HG03103 (cell line): ENCODE measurements around the gene CDK5.

Experiments used
- ATAC-seq: cut with Tn5 transposase; IDR thresholded peaks from one replicate; pipeline ENCODE4 v1.9.1; 2021; ENCODE audit warnings: low read depth; ENCODE audit not compliant: unreplicated experiment

CDK5 gene

DNA sequence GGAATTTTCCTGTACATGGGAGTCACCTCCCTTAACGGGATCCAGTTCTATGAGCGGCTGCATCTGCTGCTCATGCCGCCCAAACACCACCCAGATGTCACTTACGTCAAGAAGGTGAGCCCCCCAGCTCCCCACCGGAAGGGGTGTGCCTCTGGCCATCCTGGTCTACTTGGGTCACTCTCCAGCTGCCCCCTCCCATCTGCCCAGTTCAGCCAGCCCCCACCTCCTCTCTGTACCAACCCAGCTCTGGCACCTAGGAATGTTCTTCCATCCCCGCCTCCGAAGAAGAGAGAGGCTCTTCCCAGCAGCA is 17.9 kb upstream of the CDK5 start:
- ATAC-seq, result no peak

DNA sequence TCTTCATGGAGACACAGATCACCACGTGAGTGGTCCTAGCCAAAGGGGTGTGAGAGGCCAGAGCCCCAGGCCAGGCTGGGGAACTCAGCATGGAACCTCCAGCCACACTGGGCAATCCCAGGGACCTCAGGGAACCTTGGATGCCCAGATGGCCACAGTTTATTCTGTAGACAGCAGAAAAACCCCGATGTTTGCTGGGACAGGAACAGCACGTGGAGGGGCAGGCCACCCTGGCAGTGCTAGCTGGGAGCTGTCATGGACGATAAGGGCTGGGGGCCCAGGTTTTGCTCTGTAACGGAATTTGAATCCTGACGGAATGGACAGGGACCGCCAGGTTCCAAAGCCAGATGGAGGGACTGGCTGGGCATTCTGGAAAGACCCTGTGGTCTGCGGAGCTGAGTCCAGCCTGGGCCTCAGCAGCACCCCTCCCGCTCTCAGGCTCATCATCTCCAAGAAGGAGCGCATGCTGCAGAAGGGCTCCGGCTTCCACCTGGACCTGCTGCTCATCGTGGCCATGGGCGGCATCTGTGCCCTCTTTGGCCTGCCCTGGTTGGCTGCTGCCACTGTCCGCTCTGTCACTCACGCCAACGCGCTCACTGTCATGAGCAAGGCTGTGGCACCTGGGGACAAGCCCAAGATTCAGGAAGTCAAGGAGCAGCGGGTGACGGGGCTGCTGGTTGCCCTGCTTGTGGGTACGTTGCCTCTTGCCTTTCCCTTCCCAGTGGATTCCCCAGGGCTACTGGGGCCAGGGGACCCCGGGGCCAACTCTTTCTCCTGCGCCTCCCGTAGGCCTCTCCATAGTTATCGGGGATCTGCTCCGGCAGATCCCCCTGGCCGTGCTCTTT is 17.3 kb upstream of the CDK5 start:
- no peak for ATAC-seq

- ATAC-seq, result no peak
These were observed 16.3 kb upstream of the CDK5 start for GRCh38 chr7:151073990-151074389.

- ATAC-seq, result no peak
These were observed 13.6 kb upstream of the CDK5 start for GRCh38 chr7:151071032-151071866.

DNA sequence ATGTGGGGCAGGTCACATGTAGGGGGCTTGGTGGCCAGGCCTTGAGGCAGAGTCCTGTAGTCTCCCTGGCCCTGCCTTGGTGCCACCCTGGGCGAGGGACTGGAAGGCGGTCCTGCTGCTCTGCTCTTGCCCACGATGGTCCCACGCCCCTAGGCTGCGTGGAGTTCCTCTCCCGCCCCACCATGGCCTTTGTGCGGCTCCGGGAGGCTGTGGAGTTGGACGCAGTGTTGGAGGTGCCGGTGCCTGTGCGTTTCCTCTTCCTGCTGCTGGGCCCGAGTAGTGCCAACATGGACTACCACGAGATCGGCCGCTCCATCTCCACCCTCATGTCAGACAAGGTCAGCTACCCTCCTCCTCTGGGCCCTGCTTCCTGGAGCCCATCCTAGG is 12.9 kb upstream of the CDK5 start:
- no peak for ATAC-seq

DNA sequence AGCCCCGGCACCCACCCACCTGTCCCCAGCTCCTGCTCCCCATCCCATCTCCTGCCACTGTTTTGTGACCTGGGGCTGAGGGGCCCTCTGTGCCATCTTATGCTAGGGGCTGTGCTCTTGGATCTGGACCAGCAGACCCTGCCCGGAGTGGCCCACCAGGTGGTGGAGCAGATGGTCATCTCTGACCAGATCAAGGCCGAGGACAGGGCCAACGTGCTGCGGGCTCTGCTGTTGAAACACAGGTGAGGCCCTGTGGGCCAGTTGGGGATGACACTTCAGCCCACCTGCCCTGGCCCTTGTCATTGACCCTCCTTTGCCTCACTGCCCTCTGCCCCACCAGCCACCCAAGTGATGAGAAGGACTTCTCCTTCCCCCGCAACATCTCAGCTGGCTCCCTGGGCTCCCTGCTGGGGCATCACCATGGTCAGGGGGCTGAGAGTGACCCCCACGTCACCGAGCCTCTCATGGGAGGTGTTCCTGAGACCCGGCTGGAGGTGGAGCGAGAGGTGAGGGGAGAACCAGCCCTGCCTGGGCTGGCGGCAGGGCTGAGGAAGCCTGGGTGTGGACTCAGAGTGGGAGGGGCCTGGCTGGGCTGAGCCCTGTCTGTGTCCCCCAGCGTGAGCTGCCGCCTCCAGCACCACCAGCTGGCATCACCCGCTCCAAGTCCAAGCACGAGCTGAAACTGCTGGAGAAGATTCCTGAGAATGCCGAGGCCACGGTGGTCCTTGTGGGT is 12.3 kb upstream of the CDK5 start:
- ATAC-seq, result no peak

- ATAC-seq, result no peak
These were observed 10.5 kb upstream of the CDK5 start for GRCh38 chr7:151068069-151068773.

GRCh38 chr7:151066273-151066974 is 8.7 kb upstream of the CDK5 start:
- ATAC-seq, result no peak

GRCh38 chr7:151065516-151065915 is 7.8 kb upstream of the CDK5 start:
- no peak for ATAC-seq

GRCh38 chr7:151064993-151065392 is 7.3 kb upstream of the CDK5 start:
- no peak for ATAC-seq

DNA sequence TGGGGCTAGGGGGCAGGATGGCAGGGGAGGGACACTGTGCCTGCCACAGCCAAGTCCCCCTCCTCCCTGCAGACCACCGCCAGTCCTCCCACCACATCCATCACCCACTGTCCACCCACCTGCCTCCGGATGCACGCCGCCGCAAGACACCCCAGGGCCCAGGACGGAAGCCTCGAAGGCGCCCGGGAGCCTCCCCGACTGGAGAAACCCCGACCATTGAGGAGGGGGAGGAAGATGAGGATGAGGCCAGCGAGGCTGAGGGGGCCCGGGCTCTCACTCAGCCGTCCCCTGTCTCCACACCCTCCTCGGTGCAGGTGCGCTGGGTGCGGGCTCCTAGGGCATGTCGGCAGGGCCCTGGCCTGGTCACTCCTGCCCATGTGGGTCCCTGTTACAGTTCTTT is 6.8 kb upstream of the CDK5 start:
- ATAC-seq, result no peak

DNA sequence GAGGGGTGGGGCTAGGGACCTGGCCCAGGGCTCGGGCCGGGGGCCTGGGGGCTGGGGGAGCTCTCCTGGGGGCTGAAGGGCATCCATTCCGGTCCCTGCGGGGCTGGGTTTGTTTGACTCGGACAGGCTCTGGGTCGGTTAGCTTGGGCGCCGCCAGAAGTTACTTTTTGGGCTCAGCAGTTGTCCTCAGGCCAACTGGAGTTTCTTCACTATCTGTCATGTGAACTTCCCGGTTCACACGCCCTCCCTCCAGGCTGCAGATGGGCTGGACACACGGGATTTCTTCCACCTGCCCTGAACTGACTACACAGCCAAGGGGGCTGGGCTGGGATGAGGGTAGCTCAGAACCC is 5.5 kb upstream of the CDK5 start:
- no peak for ATAC-seq

- ATAC-seq, result no peak
These were observed 4.9 kb upstream of the CDK5 start for GRCh38 chr7:151062399-151063211.

DNA sequence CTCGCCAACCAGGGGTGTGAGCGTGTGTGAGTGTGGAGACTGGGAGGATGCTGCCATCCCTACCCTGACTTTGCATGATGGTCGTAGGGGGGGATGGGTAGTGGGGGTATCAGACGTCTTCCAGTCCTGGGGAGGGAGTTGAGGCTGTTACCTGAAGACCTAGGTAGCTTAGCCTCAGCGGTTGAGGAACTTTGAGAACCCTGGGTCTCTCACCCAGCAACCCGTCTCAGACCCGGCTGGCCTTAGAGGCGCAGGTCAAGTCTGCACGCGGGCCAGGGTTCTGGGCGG is 4.4 kb upstream of the CDK5 start:
- ATAC-seq, result no peak

- ATAC-seq, result no peak
These were observed 3.8 kb upstream of the CDK5 start for GRCh38 chr7:151061213-151062110.

- no peak for ATAC-seq
These were observed 2.9 kb upstream of the CDK5 start for GRCh38 chr7:151060416-151061212.

GRCh38 chr7:151060113-151060415 is 2.4 kb upstream of the CDK5 start:
- no peak for ATAC-seq
